Measurements from ENCODE around the gene PLCXD3.

Gene PLCXD3, protein sequence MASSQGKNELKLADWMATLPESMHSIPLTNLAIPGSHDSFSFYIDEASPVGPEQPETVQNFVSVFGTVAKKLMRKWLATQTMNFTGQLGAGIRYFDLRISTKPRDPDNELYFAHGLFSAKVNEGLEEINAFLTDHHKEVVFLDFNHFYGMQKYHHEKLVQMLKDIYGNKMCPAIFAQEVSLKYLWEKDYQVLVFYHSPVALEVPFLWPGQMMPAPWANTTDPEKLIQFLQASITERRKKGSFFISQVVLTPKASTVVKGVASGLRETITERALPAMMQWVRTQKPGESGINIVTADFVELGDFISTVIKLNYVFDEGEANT

DNA sequence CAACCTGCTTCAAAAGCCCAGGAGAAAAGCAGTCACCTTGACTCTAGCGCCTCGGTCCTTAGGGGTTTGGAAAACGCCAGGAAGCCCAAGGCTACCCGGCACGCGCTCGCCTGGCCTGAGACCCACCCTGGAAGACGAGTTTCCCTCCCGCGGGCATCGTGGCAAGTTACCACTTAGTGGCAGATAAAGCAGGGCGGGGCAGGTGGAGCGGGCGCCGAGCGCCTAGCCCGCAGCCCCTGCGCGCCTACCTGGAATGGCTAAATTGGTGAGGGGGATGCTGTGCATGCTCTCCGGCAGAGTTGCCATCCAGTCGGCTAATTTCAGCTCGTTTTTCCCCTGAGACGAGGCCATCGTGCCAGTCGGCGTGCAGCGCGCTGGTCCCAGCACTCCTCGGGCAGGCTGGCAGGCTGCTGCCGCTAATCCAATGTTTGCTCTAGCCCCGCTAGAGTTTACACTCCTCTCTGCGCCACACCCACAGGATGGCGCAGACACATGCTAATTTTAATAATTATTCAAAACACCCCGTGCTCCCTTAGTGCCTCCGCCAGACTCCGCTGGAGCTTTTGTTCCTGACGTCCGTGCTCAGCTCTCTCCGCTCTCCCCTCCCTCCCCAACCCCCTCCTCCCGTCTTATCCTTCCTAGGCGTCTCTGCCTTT lies at the start of gene PLCXD3:
Gene PLCXD3 (minus strand): TSS at position 426 of the 656 bp plus-strand sequence. CDS start 75 bp downstream, at position 351.
- Histone ChIP-seq H3K27me3 (ENCODE audit: insufficient read depth, low read length, poor library complexity, severe bottlenecking) (no peaks in the 10 kb centered on the region), H4K20me1 (ENCODE audit: insufficient read depth, low read length, poor library complexity, severe bottlenecking) (no peaks in the 10 kb centered on the region), H3K79me2 (ENCODE audit: insufficient read depth, low read length) (no peaks in the 10 kb centered on the region), H3K4me1 (ENCODE audit: insufficient read depth, low read length, poor library complexity, severe bottlenecking) (no peaks in the 10 kb centered on the region), H3F3A (ENCODE audit: low read depth) (no peaks in the 10 kb centered on the region), H3K4me2 (ENCODE audit: low read depth, low read length, poor library complexity, severe bottlenecking) (no peak within 1 kb of the TSS), H2AFZ (ENCODE audit: low read length) (no peak within 1 kb of the TSS), H3K9ac (ENCODE audit: low read depth, low read length, poor library complexity, severe bottlenecking) (no peak within 1 kb of the TSS), H3K9me2 (replicated peaks; ENCODE audit: low read depth, low read length) (no peaks in the 10 kb centered on the region), H3K4me3 (ENCODE audit: low read length, poor library complexity, severe bottlenecking) (no peak within 1 kb of the TSS), H3K9me3 (ENCODE audit: insufficient read depth, low read depth, low read length) (no peaks in the 10 kb centered on the region), H3K36me3 (ENCODE audit: insufficient read depth, low read length) (no peaks in the 10 kb centered on the region)
- no peak for TF ChIP-seq EZH2phosphoT487 (IDR thresholded peaks at IDR 0.05; ENCODE audit: borderline replicate concordance)
- TF ChIP-seq CTCF (conservative IDR thresholded peaks at IDR 0.05; ENCODE audit: low read length) = no peak

DNA sequence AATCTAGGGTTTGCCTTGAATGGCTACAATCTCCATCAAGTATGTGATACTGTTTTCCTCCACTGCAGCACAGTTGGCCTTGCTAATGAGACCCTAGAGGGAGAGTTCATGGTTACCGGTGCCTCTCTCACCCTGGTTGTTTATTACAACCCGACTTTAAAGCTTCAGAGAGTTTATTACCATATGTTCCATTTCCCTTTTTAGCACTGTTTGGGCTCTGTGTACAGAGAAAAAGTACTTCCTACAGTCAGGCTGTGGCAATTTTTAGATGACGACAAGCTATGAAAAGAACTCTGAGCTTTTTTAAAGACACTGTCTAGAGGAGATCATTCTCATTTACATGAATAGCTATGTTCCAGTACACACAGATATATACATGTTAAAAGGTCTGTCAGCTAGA lies 48.8 kb upstream of the PLCXD3 start:
- H3K4me3 ChIP-seq (ENCODE audit: low read length, poor library complexity, severe bottlenecking) = no peak overlapping the region
- H3K27me3 ChIP-seq (ENCODE audit: insufficient read depth, low read length, poor library complexity, severe bottlenecking) = no peaks in the 10 kb centered on the region
- H3K9me3 ChIP-seq (ENCODE audit: insufficient read depth, low read depth, low read length) = no peaks in the 10 kb centered on the region
- no peak overlapping the region for H2AFZ ChIP-seq (ENCODE audit: low read length)
- no peaks in the 10 kb centered on the region for H3K4me1 ChIP-seq (ENCODE audit: insufficient read depth, low read length, poor library complexity, severe bottlenecking)
- no peaks in the 10 kb centered on the region for H4K20me1 ChIP-seq (ENCODE audit: insufficient read depth, low read length, poor library complexity, severe bottlenecking)
- H3K4me2 ChIP-seq (ENCODE audit: low read depth, low read length, poor library complexity, severe bottlenecking) = no peak overlapping the region
- H3K79me2 ChIP-seq (ENCODE audit: insufficient read depth, low read length) = no peaks in the 10 kb centered on the region
- H3K9me2 ChIP-seq (replicated peaks; ENCODE audit: low read depth, low read length) = 0 out of 2 replicates have a peak, but pooled peaks cover 3% of the 10 kb centered on the region
- H3F3A ChIP-seq (ENCODE audit: low read depth) = no peaks in the 10 kb centered on the region
- no peaks in the 10 kb centered on the region for H3K36me3 ChIP-seq (ENCODE audit: insufficient read depth, low read length)
- no peak overlapping the region for H3K9ac ChIP-seq (ENCODE audit: low read depth, low read length, poor library complexity, severe bottlenecking)
- TF ChIP-seq CTCF (conservative IDR thresholded peaks at IDR 0.05; ENCODE audit: low read length) = no peak
- TF ChIP-seq EZH2phosphoT487 (IDR thresholded peaks at IDR 0.05; ENCODE audit: borderline replicate concordance) = no peak

DNA sequence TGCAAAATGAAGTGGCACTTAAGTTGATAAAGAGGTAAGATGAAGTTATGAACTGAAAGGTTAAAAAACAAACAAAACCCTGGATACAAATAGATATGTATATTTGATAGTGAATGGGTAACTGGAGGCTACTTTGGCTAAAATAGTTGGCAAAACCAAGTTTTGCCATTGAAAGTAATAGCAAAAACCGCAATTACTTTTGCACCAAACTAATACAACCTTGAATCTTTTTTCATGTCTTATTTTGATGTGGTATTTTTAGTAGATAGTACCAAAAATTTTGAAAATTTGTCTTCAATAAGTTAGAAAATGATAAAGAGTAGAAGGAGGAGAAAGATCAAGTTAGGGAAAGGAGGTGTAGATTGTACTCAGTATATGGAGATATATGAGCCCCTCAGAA lies 47.9 kb upstream of the PLCXD3 start:
- Histone ChIP-seq H3K4me3 (ENCODE audit: low read length, poor library complexity, severe bottlenecking) (no peak overlapping the region), H3K36me3 (ENCODE audit: insufficient read depth, low read length) (no peaks in the 10 kb centered on the region), H3K9me2 (replicated peaks; ENCODE audit: low read depth, low read length) (0 out of 2 replicates have a peak, but pooled peaks cover 3% of the 10 kb centered on the region), H3K27me3 (ENCODE audit: insufficient read depth, low read length, poor library complexity, severe bottlenecking) (no peaks in the 10 kb centered on the region), H3K4me2 (ENCODE audit: low read depth, low read length, poor library complexity, severe bottlenecking) (no peak overlapping the region), H3K9ac (ENCODE audit: low read depth, low read length, poor library complexity, severe bottlenecking) (no peak overlapping the region), H3K9me3 (ENCODE audit: insufficient read depth, low read depth, low read length) (no peaks in the 10 kb centered on the region), H4K20me1 (ENCODE audit: insufficient read depth, low read length, poor library complexity, severe bottlenecking) (no peaks in the 10 kb centered on the region), H3F3A (ENCODE audit: low read depth) (no peaks in the 10 kb centered on the region), H2AFZ (ENCODE audit: low read length) (no peak overlapping the region), H3K4me1 (ENCODE audit: insufficient read depth, low read length, poor library complexity, severe bottlenecking) (no peaks in the 10 kb centered on the region), H3K79me2 (ENCODE audit: insufficient read depth, low read length) (no peaks in the 10 kb centered on the region)
- TF ChIP-seq EZH2phosphoT487 (IDR thresholded peaks at IDR 0.05; ENCODE audit: borderline replicate concordance) = no peak
- no peak for TF ChIP-seq CTCF (conservative IDR thresholded peaks at IDR 0.05; ENCODE audit: low read length)
